Neutrophil (primary cell): ENCODE results near the gene LGR6.

Experiments
- H3K27ac ChIP-seq: fragments of 200-600 bp; sonication (generic); 2 replicates; pipeline ENCODE4 v1.5.1; 2016; ENCODE audit warnings: mild to moderate bottlenecking, moderate library complexity
- H3K27me3 ChIP-seq: fragments of 200-600 bp; sonication (generic); 2 replicates; pipeline ENCODE4 v1.6.0; 2016; ENCODE audit warnings: mild to moderate bottlenecking
- H3K36me3 ChIP-seq: fragments of 200-600 bp; sonication (generic); 2 replicates; pipeline ENCODE4 v1.5.1; 2017
- H3K4me1 ChIP-seq, 2 experiments: fragments of 200-600 bp in 1 of 2; sonication (generic) in 1 of 2; 1 replicate in 1 of 2; 2 replicates in 1 of 2; pipeline versions ENCODE4 v1.5.1 to v1.6.1; 2013 to 2016; ENCODE audit warnings: low read depth in 1 of 2, low read length in 1 of 2, mild to moderate bottlenecking in 1 of 2, moderate library complexity in 1 of 2; ENCODE audit not compliant: control insufficient read depth in 1 of 2, insufficient read depth in 1 of 2
- H3K4me3 ChIP-seq, 2 experiments: fragments of 200-600 bp in 1 of 2; sonication (generic) in 1 of 2; 1 replicate in 1 of 2; 2 replicates in 1 of 2; pipeline ENCODE4 v1.5.1; 2013 to 2016; ENCODE audit warnings: low read depth in 1 of 2, low read length in 1 of 2, mild to moderate bottlenecking in 1 of 2, moderate library complexity in 1 of 2
- H3K9me3 ChIP-seq: fragments of 200-600 bp; sonication (generic); 2 replicates; pipeline ENCODE4 v1.5.1; 2016
- CTCF ChIP-seq: fragments of 200-600 bp; sonication (generic); IDR thresholded peaks from 2 replicates; pipeline ENCODE4 v1.5.1; 2016; ENCODE audit warnings: antibody characterized with exemption

LGR6 gene

GRCh38 chr1:202201971-202202370 is 8.4 kb downstream of the LGR6 start:
- no peak overlapping the region for H3K27ac ChIP-seq
- H3K9me3 ChIP-seq, result no peaks in the 10 kb centered on the region
- peaks cover 59% of the 10 kb centered on the region for H3K27me3 ChIP-seq
- H3K4me1 ChIP-seq, result no peaks in the 10 kb centered on the region
- no peak overlapping the region for H3K4me3 ChIP-seq
- no peak for TF ChIP-seq CTCF
- H3K36me3 ChIP-seq, result no peaks in the 10 kb centered on the region

GRCh38 chr1:202202500-202203168 is 9.0 kb downstream of the LGR6 start:
- no peak for TF ChIP-seq CTCF
- Histone ChIP-seq H3K27me3 (peaks cover 53% of the 10 kb centered on the region), H3K4me3 (no peak overlapping the region), H3K36me3 (no peaks in the 10 kb centered on the region), H3K9me3 (no peaks in the 10 kb centered on the region), H3K27ac (no peak overlapping the region), H3K4me1 (no peaks in the 10 kb centered on the region)

GRCh38 chr1:202203238-202204039 is 9.8 kb downstream of the LGR6 start:
- H3K27me3 ChIP-seq, result peaks cover 45% of the 10 kb centered on the region
- H3K9me3 ChIP-seq, result no peaks in the 10 kb centered on the region
- no peak overlapping the region for H3K4me3 ChIP-seq
- no peak for TF ChIP-seq CTCF
- no peaks in the 10 kb centered on the region for H3K4me1 ChIP-seq
- no peak overlapping the region for H3K27ac ChIP-seq
- H3K36me3 ChIP-seq, result no peaks in the 10 kb centered on the region

- H3K27me3 ChIP-seq, result peaks cover 43% of the 10 kb centered on the region
- no peaks in the 10 kb centered on the region for H3K9me3 ChIP-seq
- TF ChIP-seq CTCF, result no peak
- H3K4me3 ChIP-seq, result no peak overlapping the region
- H3K4me1 ChIP-seq, result no peaks in the 10 kb centered on the region
- H3K36me3 ChIP-seq, result no peaks in the 10 kb centered on the region
- no peak overlapping the region for H3K27ac ChIP-seq
Observed at GRCh38 chr1:202204065-202204464, 10.5 kb downstream of the LGR6 start.

GRCh38 chr1:202205523-202206190 is 12.1 kb downstream of the LGR6 start:
- Histone ChIP-seq H3K27me3 (peaks cover 38% of the 10 kb centered on the region), H3K27ac (no peak overlapping the region)
- no peak for TF ChIP-seq CTCF

More at GRCh38 chr1:202205523-202206190, 12.1 kb downstream of the LGR6 start:
- Histone ChIP-seq H3K36me3 (no peaks in the 10 kb centered on the region), H3K4me1 (no peaks in the 10 kb centered on the region), H3K4me3 (no peak overlapping the region), H3K9me3 (no peaks in the 10 kb centered on the region)
